GM12878 (cell line): ENCODE data around the gene P3H3. TPM values are rescaled to one million over a fixed set of nuclear protein-coding genes. Genes with fewer than 3 reads are reported as not detected.

Experiments
- ATAC-seq: fragments of 200-7000 bp; cut with Tn5 transposase; 3 replicates; pipeline ENCODE4 v1.9.1; 2020; ENCODE audit warnings: mild to moderate bottlenecking, moderate library complexity
- BruUV-seq: library from RNA; stranded (reverse); fragments of 400-500 nt; replicated peaks from 2 replicates; lab custom pipeline; 2021; lab: Mats Ljungman, UMichigan
- CTCF ChIA-PET: fragments of 300-600 bp; sonication (Branson Sonifier 250); formaldehyde crosslinking; extraction: SDS; loops from one replicate; lab custom pipeline; 2021; ENCODE audit warnings: inconsistent platforms; lab: Yijun Ruan, JAX
- POLR2A ChIA-PET: fragments of 350-600 bp; formaldehyde crosslinking; extraction: SDS; loops from one replicate; lab custom pipeline; 2021; ENCODE audit warnings: inconsistent platforms; lab: Charles Lee
- RAD21 ChIA-PET: fragments of 300-600 bp; sonication (Branson Sonifier 250); formaldehyde crosslinking; loops from one replicate; lab custom pipeline; 2023; ENCODE audit warnings: antibody characterized with exemption; ENCODE audit not compliant: unreplicated experiment; lab: Charles Lee
- SMC1A ChIA-PET: fragments of 300-600 bp; sonication (Branson Sonifier 250); formaldehyde crosslinking; loops from one replicate; lab custom pipeline; 2023; ENCODE audit not compliant: unreplicated experiment, uncharacterized antibody; lab: Charles Lee
- DNase-seq: peaks from one replicate; pipeline ENCODE4 v3.0.0-alpha.2; 2011; ENCODE audit warnings: low read depth, low spot score
- FAIRE-seq: peaks from 3 replicates; lab custom pipeline; 2011; peaks lifted over from hg19 to GRCh38; lab: Jason Lieb, UNC
- H2AFZ ChIP-seq: 2 replicates; pipeline ENCODE4 v1.6.0; 2011; ENCODE audit warnings: low read depth, low read length, control low read depth; ENCODE audit not compliant: control insufficient read depth
- H3K27ac ChIP-seq: 2 replicates; pipeline ENCODE4 v1.5.1; 2011; ENCODE audit warnings: control low read depth; ENCODE audit not compliant: control insufficient read depth, insufficient read depth
- H3K27me3 ChIP-seq, 2 experiments: replicated peaks in 1 of 2; 2 replicates each; pipeline versions ENCODE4 v1.6.0 to v1.6.1; 2011; ENCODE audit warnings: low read length in 1 of 2; ENCODE audit not compliant: control insufficient read depth in 2 of 2, insufficient read depth in 2 of 2
- H3K36me3 ChIP-seq, 2 experiments: 2 replicates each; pipeline ENCODE4 v1.5.1; 2011; ENCODE audit warnings: low read length in 1 of 2; ENCODE audit not compliant: control insufficient read depth in 2 of 2, insufficient read depth in 2 of 2
- H3K4me1 ChIP-seq: 2 replicates; pipeline ENCODE4 v1.6.1; 2011; ENCODE audit warnings: mild to moderate bottlenecking, low read length, moderate library complexity, mixed read lengths; ENCODE audit not compliant: control insufficient read depth, insufficient read depth
- H3K4me2 ChIP-seq: 2 replicates; pipeline ENCODE4 v1.6.0; 2011; ENCODE audit warnings: control low read depth; ENCODE audit not compliant: control insufficient read depth, insufficient read depth
- H3K4me3 ChIP-seq: fragments of 200-600 bp; sonication (generic); 2 replicates; pipeline ENCODE4 v1.5.1; 2016
- H3K79me2 ChIP-seq: 2 replicates; pipeline ENCODE4 v1.6.0; 2011; ENCODE audit warnings: low read length; ENCODE audit not compliant: control insufficient read depth, insufficient read depth
- H3K9ac ChIP-seq: 2 replicates; pipeline ENCODE4 v1.8.0; 2011; ENCODE audit warnings: low read length, control low read depth, mixed read lengths; ENCODE audit not compliant: control insufficient read depth, insufficient read depth
- H3K9me3 ChIP-seq: replicated peaks from 3 replicates; pipeline ENCODE4 v1.5.1; 2011; ENCODE audit warnings: mild to moderate bottlenecking, low read length; ENCODE audit not compliant: control insufficient read depth, insufficient read depth
- H4K20me1 ChIP-seq: 2 replicates; pipeline ENCODE4 v1.6.0; 2011; ENCODE audit not compliant: control insufficient read depth, insufficient read depth
- SKIL ChIP-seq: fragments of 450-650 bp; IDR thresholded peaks from 2 replicates; pipeline ENCODE4 v1.6.1; 2017; ENCODE audit warnings: mild to moderate bottlenecking, low read depth, inconsistent platforms; ENCODE audit not compliant: poor library complexity, severe bottlenecking
- WGBS: methylation state at CpG from one replicate; pipeline ENCODE4 v1.1.6; 2016; ENCODE audit warnings: low lambda C conversion rate; ENCODE audit not compliant: insufficient replicate concordance, insufficient coverage; ENCODE audit errors: missing lambda C conversion rate; 5-methylcytosine and 5-hydroxymethylcytosine counted together
- in situ Hi-C: fragments of 300-500 bp; cut with MboI; formaldehyde crosslinking; loops from 9 replicates; pipeline ENCODE4 v1.14.3; 2018; ENCODE audit warnings: mixed read lengths
- intact Hi-C: fragments of 100-400 bp; cut with micrococcal nuclease; formaldehyde crosslinking; loops from one replicate; pipeline ENCODE4 v1.14.2; 2022; ENCODE audit not compliant: unreplicated experiment
- polyA plus RNA-seq, 11 experiments: library from polyadenylated mRNA; depleted of rRNA in 4 of 11; unstranded in 6 of 11; stranded (reverse) in 5 of 11; fragments of >200 nt; fragmentation: Nextera tagmentation in 4 of 11; fragmentation: Illumina TruSeq in 1 of 11; extraction: Ambion mirVana in 4 of 11; extraction: Trizol in 1 of 11; gene quantifications; 1 replicate in 1 of 11; 2 replicates in 10 of 11; pipeline versions ENCODE4 v1.2.1 to v1.2.3, GENCODE V29; 2011 to 2016; ENCODE audit warnings: inconsistent platforms in 2 of 11, missing spikeins in 2 of 11, low read depth in 1 of 11
- total RNA-seq, 4 experiments: library from RNA; depleted of rRNA in 3 of 4; stranded (reverse); fragments of >200 nt in 3 of 4; fragmentation: Illumina TruSeq in 1 of 4; extraction: Trizol in 1 of 4; gene quantifications; 2 replicates each; pipeline versions ENCODE4 v1.2.1 to v1.2.3, GENCODE V29; 2013 to 2021

P3H3 gene
- total and polyA plus RNA-seq, 10 of the 15 experiments (the other 5 are each of a cell fraction or from before 2014, with no cell fraction given): 0.03 to 0.21 (median 0.05) TPM; not detected in 7

GRCh38 chr12:6788972-6789924, 39.0 kb upstream of the P3H3 start, which contains the start of gene CD4:
CD4 (plus strand) TSS chr12:6789528; CDS start chr12:6800139, 10,611 bp downstream.
- no peak within 1 kb of the TSS for H3K4me2 ChIP-seq
- H3K9ac ChIP-seq: no peak within 1 kb of the TSS
- WGBS: 35% methylated on average over 18 of the region's 18 CpGs
- H3K4me1 ChIP-seq: peaks cover 18% of the 10 kb centered on the region
- POLR2A ChIA-PET: interaction anchor here (0.5 to 1.3 kb wide), 2 partner anchors 23 to 103 kb away, joined by 5 to 7 read pairs; partner anchors contain the start of gene PTMS
- no peak within 1 kb of the TSS; the same call in 1 of the 2 replicates for H2AFZ ChIP-seq
- no peaks in the 10 kb centered on the region for H3K79me2 ChIP-seq
- H3K9me3 ChIP-seq: no peaks in the 10 kb centered on the region
- intact Hi-C loops: no loop called here
- no peak for ATAC-seq
- no peak for DNase-seq
- no peaks in the 10 kb centered on the region for H4K20me1 ChIP-seq
- CTCF ChIA-PET: interaction anchor here (1.1 to 1.5 kb wide), 4 partner anchors 9 to 35 kb away, joined by 3 to 5 read pairs (median 4); partner anchors contain the start of gene PTMS
- TF ChIP-seq SKIL: no peak
- TF ChIP-seq, all 136 proteins: peak for 0
- no peak for FAIRE-seq
- Histone ChIP-seq H3K27ac (no peak within 1 kb of the TSS), H3K4me3 (no peak within 1 kb of the TSS), H3K36me3 (no peaks in the 10 kb centered on the region), H3K27me3 (no peaks in the 10 kb centered on the region)
- SMC1A ChIA-PET: interaction anchor here (0.6 to 2.1 kb wide), 4 partner anchors 10 to 347 kb away, joined by 3 to 7 read pairs (median 5); partner anchors contain the start of gene MLF2
- no TSS peak for BruUV-seq
- in situ Hi-C loops: no loop called here
- RAD21 ChIA-PET: no interaction called here
